HAP-1 (cell line): Measurements from ENCODE around the gene LSM14A.
"Not testable (repeated sequence)": the region's sequence is repeated elsewhere in the genome, so short reads cannot be mapped to it uniquely, and the experiment has no call there.

Source experiments
- DNase-seq, 2 experiments: peaks; one replicate each; pipeline ENCODE4 v3.0.0-alpha.2; 2016 to 2020; ENCODE audit warnings: low spot score in 2 of 2
- H3K27me3 ChIP-seq: fragments of 250-450 bp; sonication (Bioruptor Pico); 2 replicates; pipeline ENCODE4 v1.5.1; 2020; ENCODE audit warnings: low read depth, mild to moderate bottlenecking, moderate library complexity
- H3K36me3 ChIP-seq: fragments of 250-450 bp; sonication (Bioruptor Pico); replicated peaks from 2 replicates; pipeline ENCODE4 v1.5.1; 2020; ENCODE audit warnings: mild to moderate bottlenecking
- H3K4me1 ChIP-seq: fragments of 250-450 bp; sonication (Bioruptor Pico); 2 replicates; pipeline ENCODE4 v1.5.1; 2020; ENCODE audit warnings: mild to moderate bottlenecking
- H3K4me3 ChIP-seq: fragments of 250-450 bp; sonication (Bioruptor Pico); 2 replicates; pipeline ENCODE4 v1.5.1; 2020; ENCODE audit warnings: mild to moderate bottlenecking, moderate library complexity
- H3K9me3 ChIP-seq: fragments of 250-450 bp; sonication (Bioruptor Pico); 2 replicates; pipeline ENCODE4 v1.5.1; 2020; ENCODE audit warnings: mild to moderate bottlenecking, moderate library complexity
- in situ Hi-C: fragments of 300-500 bp; cut with MboI; formaldehyde crosslinking; loops from 3 replicates; pipeline ENCODE4 v1.14.3; 2020; ENCODE audit warnings: low sequenced_read_pairs, inconsistent platforms, mixed read lengths

LSM14A gene

GRCh38 chr19:34171877-34172660, at the start of gene LSM14A:
LSM14A (plus strand) TSS chr19:34172504; CDS start chr19:34172643, 139 bp downstream.
- Histone ChIP-seq H3K4me3 (peak within 1 kb of the TSS; percentile 90), H3K36me3 (no peaks in the 10 kb centered on the region; the same call in 1 of the 2 replicates), H3K9me3 (no peaks in the 10 kb centered on the region), H3K27me3 (no peaks in the 10 kb centered on the region), H3K4me1 (peaks cover 19% of the 10 kb centered on the region)
- in situ Hi-C loops, result no loop called here
- peak; percentile 80 to 93 for DNase-seq

GRCh38 chr19:34124828-34125227, 47.5 kb upstream of the LSM14A start:
- no peaks in the 10 kb centered on the region for H3K27me3 ChIP-seq
- H3K4me3 ChIP-seq, result no peak overlapping the region
- DNase-seq, result peak in 1 of 2 experiments; percentile 18
- H3K36me3 ChIP-seq, result no peaks in the 10 kb centered on the region
- in situ Hi-C loops, result no loop called here
- peaks cover 6% of the 10 kb centered on the region for H3K4me1 ChIP-seq
- H3K9me3 ChIP-seq, result no peaks in the 10 kb centered on the region

GRCh38 chr19:34126966-34127365, 45.3 kb upstream of the LSM14A start:
- in situ Hi-C loops, result no loop called here
- DNase-seq, result no peak

GRCh38 chr19:34127684-34128189, 44.6 kb upstream of the LSM14A start:
- no peaks in the 10 kb centered on the region for H3K27me3 ChIP-seq
- peaks cover 6% of the 10 kb centered on the region for H3K4me1 ChIP-seq
- no peak for DNase-seq
- no peaks in the 10 kb centered on the region for H3K36me3 ChIP-seq
- in situ Hi-C loops, result no loop called here
- H3K4me3 ChIP-seq, result no peak overlapping the region
- no peaks in the 10 kb centered on the region for H3K9me3 ChIP-seq

More at GRCh38 chr19:34126966-34127365, 45.3 kb upstream of the LSM14A start:
- Histone ChIP-seq H3K9me3 (no peaks in the 10 kb centered on the region), H3K4me1 (peaks cover 6% of the 10 kb centered on the region), H3K4me3 (no peak overlapping the region), H3K36me3 (no peaks in the 10 kb centered on the region), H3K27me3 (no peaks in the 10 kb centered on the region)

GRCh38 chr19:34128558-34129250, 43.6 kb upstream of the LSM14A start:
- no peaks in the 10 kb centered on the region for H3K9me3 ChIP-seq
- in situ Hi-C loops, result no loop called here
- no peak overlapping the region for H3K4me3 ChIP-seq
- no peak for DNase-seq
- no peaks in the 10 kb centered on the region for H3K36me3 ChIP-seq
- H3K27me3 ChIP-seq, result no peaks in the 10 kb centered on the region
- H3K4me1 ChIP-seq, result peaks cover 6% of the 10 kb centered on the region

GRCh38 chr19:34131100-34131499, 41.2 kb upstream of the LSM14A start:
- in situ Hi-C loops, result no loop called here
- no peak overlapping the region for H3K4me3 ChIP-seq
- no peaks in the 10 kb centered on the region for H3K36me3 ChIP-seq
- no peak for DNase-seq
- peaks cover 8% of the 10 kb centered on the region for H3K4me1 ChIP-seq
- H3K27me3 ChIP-seq, result no peaks in the 10 kb centered on the region
- no peaks in the 10 kb centered on the region for H3K9me3 ChIP-seq

GRCh38 chr19:34132145-34132544, 40.2 kb upstream of the LSM14A start:
- H3K27me3 ChIP-seq, H3K36me3 ChIP-seq, H3K4me3 ChIP-seq, H3K9me3 ChIP-seq, H3K4me1 ChIP-seq, in situ Hi-C loops, DNase-seq: not testable (repeated sequence)

GRCh38 chr19:34132706-34133105, 39.6 kb upstream of the LSM14A start:
- H3K27me3 ChIP-seq, H3K36me3 ChIP-seq, DNase-seq, H3K9me3 ChIP-seq, H3K4me3 ChIP-seq, in situ Hi-C loops, H3K4me1 ChIP-seq: not testable (repeated sequence)

GRCh38 chr19:34134190-34135053, 37.9 kb upstream of the LSM14A start:
- no peaks in the 10 kb centered on the region for H3K36me3 ChIP-seq
- peaks cover 2% of the 10 kb centered on the region; the same call in 1 of the 2 replicates for H3K4me1 ChIP-seq
- no peaks in the 10 kb centered on the region for H3K9me3 ChIP-seq
- H3K27me3 ChIP-seq, result no peaks in the 10 kb centered on the region
- peak overlapping the region; percentile 74 for H3K4me3 ChIP-seq
- peak; percentile 84 to 93 for DNase-seq
- in situ Hi-C loops, result no loop called here

GRCh38 chr19:34135054-34135800, 37.1 kb upstream of the LSM14A start:
- peaks cover 2% of the 10 kb centered on the region; the same call in 1 of the 2 replicates for H3K4me1 ChIP-seq
- H3K27me3 ChIP-seq, result no peaks in the 10 kb centered on the region
- H3K9me3 ChIP-seq, result no peaks in the 10 kb centered on the region
- H3K36me3 ChIP-seq, result no peaks in the 10 kb centered on the region
- peak in 1 of 2 experiments; percentile 14 for DNase-seq
- peak overlapping the region; percentile 74 for H3K4me3 ChIP-seq
- in situ Hi-C loops, result no loop called here

GRCh38 chr19:34135821-34136611, 36.3 kb upstream of the LSM14A start:
- in situ Hi-C loops, result no loop called here

GRCh38 chr19:34141025-34141424, 31.3 kb upstream of the LSM14A start:
- Histone ChIP-seq H3K27me3 (no peaks in the 10 kb centered on the region), H3K4me1 (no peaks in the 10 kb centered on the region), H3K9me3 (no peaks in the 10 kb centered on the region), H3K4me3 (no peak overlapping the region), H3K36me3 (no peaks in the 10 kb centered on the region)
- DNase-seq, result no peak
- in situ Hi-C loops, result no loop called here

More at GRCh38 chr19:34135821-34136611, 36.3 kb upstream of the LSM14A start:
- Histone ChIP-seq H3K27me3 (no peaks in the 10 kb centered on the region), H3K9me3 (no peaks in the 10 kb centered on the region), H3K4me3 (no peak overlapping the region), H3K4me1 (peaks cover 2% of the 10 kb centered on the region; the same call in 1 of the 2 replicates), H3K36me3 (no peaks in the 10 kb centered on the region)
- no peak for DNase-seq
